Occipital lobe (tissue), 2 donors: ENCODE data around the gene MAGI2. TPM values are rescaled to one million over a fixed set of nuclear protein-coding genes. Genes with fewer than 3 reads are reported as not detected.

Source experiments
- DNase-seq: peaks from one replicate; lab custom pipeline; 2025; lab: John Stamatoyannopoulos, UW
- total RNA-seq: library from RNA; depleted of rRNA; stranded (reverse); fragments of >200 nt; gene quantifications from one replicate; pipeline ENCODE4 v1.2.3, GENCODE V29; 2014

Gene MAGI2
- total RNA-seq, 1 donor from 2014 or later, result 244 TPM

DNA sequence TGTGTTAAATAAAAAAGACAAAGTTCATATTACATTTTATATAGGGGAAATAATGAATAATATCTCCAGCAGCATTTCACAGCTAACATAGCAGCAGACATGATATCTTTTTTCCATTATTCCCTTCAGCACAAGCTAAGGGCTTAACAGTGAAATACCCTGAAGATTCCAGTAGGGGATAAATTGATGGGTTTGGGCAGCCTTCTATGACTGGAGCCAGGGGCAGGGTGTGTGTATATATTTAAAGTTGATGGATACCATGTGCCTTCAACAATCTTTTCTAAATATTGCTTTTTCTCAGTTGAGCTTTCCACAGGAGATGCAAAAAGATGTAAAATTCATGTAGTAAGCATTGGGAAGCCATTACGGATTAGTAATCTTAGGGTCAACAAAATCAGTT is 151.2 kb downstream of the MAGI2 start:
- DNase-seq, result no peak

DNA sequence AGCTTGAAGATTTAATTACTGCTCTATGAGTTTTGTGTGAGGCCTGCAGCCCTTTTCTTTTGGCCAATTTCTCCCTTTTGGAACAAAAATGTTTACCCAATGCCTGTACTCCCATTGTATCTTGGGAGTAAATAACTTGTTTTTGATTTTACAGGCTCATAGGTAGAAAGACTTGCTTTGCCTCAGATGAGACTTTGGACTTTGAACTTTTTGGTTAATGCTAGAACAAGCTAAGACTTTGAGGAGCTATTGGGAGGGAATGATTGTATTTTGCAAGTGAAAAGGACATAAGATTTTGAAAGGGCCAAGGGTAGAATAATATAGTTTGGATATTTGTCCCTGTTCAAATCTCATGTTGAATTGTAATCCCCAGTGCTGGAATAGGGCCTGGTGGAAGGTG is 152.0 kb downstream of the MAGI2 start:
- DNase-seq, result no peak

DNA sequence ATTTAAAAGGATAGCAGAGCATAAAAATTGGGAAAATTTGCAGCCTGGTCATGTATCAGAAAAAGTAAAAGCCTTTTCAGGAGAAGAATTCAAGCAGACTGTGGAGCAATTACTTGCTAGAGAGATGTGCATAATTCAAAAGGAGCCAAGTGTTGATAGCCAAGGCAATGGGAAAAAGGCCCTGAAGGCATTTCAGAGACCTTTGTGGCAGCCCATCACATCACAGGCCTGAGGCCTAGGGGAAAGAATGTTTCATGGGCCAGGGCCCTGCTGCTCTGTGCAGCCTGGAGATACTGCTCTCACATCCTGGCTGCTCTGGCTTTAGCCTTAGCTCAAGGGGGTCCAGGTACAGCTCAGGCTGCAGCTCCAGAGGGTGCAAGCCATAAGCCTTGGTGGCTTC is 152.9 kb downstream of the MAGI2 start:
- DNase-seq, result no peak

DNA sequence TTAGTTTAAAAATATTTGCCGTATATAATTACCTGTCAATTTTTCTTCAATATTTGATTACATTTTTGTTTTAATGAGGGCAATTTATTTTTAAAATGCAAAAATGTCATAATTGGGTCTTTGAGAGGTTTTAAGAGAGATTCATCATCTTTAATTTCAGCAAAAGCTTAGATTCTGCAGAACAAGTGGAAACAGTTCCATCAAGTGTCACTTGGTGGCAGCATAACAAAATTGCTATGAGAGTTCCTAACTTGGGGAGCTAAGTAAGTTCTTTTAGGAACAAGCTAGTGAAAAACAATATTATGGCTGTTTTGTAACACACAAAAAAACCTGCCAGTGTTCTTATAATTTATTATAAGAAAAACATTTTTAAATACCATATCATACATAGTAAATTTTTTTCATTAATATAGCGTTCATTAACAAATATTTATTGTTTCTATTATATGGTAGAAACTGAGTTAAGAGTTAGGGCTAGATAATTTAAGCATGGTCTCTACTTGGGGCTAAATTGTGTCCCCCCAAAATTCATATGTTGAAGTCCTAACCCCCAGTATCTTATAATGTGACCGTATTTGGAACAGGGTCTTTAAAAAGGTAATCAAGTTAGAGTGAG is 155.2 kb downstream of the MAGI2 start:
- no peak for DNase-seq

DNA sequence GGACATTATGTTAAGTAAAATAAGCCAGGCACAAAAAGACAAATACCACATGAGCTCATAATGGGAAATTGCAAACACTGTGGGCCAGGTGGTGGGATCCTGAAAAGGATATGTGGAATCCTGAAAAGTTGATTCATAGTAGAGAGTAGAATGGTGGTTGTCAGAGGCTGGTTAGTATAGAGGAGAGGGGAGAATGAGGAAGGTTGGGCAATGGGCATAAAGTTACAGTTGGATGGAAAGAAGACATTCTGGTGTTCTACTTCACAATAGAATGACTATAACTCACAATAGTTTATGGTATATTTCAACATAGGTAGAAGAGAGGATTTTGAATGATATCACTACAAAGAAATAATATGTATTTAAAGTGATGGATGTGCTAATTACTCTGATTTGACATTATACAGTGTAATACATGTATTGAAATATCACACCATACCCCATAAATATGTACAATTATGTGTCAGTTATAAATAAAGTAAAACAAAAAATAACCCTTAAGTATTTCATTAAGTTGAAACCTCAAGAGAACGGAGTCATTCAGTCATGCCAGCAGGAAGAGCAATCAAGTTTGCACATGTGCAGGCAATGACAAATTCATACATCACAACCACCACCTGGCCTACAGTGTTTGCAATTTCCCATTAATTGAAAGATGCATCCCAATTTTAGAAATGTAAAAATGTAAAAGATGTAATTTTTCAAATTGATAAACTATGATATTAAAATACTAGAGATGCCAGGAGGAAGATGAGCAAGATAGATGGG is 156.7 kb downstream of the MAGI2 start:
- DNase-seq, result no peak

DNA sequence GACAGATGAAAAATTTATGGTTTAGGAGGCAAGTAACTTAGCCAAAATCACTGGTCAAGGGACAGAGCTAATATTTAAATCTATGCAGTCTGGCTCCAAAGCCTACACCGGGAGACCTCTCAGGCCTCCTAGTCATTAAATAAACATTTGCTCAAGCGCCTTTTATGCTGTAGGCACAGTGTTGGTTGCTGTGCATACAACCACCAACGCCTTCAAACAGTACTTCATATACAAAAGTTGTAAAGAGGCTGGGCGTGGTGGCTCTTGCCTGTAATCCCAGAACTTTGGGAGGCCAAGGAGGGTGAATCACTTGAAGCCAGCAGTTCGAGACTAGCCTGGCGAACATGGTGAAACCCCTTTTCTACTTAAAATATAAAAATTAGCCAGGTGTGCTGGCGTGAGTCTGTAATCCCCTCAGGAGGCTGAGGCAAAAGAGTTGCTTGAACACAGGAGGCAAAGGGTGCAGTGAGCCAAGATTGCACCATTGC is 159.8 kb downstream of the MAGI2 start:
- no peak for DNase-seq

DNA sequence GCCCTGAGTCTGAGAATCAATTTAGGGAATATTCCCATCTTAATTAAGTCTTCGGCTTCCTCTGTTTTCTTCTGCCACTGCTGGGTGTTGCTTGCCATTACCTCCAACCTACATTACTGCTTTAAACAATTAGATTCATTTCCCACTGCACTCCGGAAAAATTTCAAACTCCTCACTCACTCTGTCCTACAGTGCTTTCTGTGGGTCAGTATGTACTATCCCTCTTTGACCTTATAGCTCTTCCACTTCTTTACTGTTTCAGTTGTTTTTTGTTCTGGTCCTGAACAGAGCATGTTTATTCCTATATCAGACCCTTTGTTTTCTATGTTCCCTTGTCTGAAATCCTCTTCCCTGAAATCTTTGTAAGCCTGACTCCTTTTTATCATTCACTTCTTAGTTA is 160.6 kb downstream of the MAGI2 start:
- DNase-seq, result no peak

DNA sequence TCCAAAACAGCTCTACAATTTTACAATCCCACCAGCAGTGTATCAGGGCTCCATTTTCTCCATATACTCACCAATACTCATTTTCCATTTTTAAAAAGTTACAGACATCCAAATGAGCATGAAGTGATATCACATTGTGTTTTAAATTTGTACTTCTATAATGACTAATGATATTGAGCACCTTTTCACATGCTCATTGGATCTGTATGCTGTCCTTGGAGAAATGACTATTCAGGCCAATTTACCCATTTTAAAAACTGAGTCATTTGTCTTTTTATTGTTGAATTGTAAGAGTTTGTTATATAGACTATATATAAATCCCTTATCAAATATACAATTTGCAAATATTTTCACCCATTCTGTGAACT is 162.0 kb downstream of the MAGI2 start:
- no peak for DNase-seq

DNA sequence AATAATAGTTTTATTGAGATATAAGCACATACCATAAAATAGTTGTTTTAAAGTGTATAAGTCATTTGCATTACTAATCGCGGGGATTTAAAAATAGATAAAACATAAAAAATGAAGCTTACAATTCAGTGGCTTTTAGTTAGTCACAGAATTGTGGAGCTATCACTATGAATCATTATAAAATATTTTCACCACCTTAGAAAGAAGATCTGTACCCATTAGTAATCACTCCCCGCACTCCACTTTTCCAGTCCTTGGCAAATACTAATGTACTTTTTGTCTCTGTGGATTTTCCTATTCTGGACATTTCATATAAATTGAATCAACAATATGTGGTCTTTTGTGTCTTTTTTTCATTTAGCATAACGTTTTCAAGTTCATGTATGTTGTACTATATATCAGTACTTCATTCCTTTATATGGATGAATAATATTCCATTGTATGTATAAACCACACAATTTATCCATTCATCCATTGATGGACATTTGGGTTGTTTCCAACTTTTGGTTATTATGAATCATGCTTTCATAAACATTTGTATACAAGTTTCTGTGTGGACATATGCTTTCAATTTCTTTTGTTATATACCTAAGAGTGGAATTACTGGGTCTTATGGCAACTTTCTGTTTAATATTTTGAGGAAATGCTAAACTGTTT is 162.5 kb downstream of the MAGI2 start:
- DNase-seq, result no peak

DNA sequence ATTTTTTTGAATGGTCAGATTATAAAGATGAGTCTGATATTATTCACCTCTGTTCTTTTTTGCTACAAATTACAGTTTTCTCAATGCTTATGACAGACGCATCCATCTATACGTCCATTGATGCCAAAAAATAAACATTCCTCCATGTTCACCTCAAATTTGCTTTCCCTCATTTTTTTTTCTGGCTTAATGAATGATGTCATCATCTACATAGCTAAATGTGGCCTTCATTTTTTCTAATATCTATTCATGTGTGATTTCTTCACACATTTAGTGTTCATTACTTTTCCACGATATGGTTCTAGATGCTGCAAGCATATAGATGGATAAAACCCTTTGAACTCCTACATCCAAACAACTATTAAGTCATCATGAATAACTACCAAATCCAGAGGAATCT is 163.1 kb downstream of the MAGI2 start:
- no peak for DNase-seq

DNA sequence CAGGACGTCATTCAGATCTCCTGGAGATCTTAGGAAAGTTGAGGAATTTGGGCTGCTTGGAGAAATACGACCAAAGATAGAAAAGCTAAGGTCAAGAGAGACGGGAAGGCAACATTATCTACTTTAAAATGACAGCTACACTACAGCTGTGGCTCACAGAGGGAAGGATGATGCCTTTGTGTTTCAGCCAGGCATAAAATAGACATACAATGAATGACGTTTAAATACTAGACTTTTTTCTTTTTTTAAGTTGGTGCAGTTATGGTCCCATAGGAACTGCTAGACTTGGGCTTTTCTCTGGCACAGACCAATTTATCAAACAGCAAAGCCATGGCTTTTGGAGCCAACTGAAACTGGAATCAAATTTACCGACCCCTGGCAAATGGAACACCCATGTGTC is 164.8 kb downstream of the MAGI2 start:
- no peak for DNase-seq

DNA sequence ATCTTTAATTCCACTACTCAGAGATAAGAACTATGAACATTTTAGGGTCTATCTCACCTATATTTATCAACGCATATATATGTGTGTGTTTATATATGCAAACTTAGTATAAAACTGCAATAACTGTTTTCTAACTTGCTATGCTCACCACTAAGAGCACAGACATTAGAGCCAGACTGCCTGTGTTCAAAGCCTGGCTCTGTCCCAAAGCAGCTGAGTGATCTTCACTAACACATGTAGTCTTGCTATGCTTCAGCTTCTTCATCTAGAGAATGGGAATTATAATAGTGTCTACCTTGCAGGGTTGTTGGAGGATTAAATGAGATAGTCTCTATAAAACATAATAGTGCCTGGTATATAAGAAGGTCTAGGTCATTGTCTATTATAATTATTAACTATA is 165.5 kb downstream of the MAGI2 start:
- DNase-seq, result no peak

DNA sequence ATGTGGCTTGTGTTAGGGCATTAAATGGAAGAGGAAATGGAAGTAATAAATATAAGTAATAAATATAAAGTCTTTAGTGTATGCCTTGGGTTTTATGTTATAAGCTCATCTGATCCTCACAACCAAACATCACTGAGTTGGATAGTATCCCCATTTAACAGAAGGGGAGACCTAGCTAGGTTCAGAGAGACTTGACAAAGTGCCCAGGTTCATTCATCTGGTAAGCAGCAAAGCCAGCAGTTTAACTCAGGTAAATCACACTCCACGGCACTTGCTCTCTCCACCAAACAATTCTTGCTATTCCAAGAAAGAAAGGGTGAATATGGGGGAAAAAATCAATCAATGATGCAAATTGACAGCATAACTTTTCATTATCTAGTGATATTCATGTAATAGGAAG is 167.3 kb downstream of the MAGI2 start:
- no peak for DNase-seq

DNA sequence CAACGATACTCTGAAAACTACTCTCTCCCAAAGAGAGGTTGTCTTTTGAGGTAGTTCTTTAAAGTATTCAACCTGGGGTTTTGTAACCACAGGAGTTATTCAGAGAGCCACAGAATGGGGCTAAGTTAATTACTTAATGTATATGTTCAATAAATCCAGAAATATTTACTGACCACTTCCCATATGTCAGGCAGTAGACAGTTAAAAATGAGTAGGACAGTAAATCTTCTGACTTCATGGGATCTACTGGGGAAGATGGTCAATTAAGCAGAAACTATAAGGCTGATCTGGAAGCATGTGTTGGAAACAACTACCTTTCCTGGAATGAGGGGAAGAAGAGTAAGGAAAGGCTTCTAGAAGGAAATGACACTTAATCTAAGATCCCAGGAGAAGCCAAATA is 167.7 kb downstream of the MAGI2 start:
- no peak for DNase-seq

DNA sequence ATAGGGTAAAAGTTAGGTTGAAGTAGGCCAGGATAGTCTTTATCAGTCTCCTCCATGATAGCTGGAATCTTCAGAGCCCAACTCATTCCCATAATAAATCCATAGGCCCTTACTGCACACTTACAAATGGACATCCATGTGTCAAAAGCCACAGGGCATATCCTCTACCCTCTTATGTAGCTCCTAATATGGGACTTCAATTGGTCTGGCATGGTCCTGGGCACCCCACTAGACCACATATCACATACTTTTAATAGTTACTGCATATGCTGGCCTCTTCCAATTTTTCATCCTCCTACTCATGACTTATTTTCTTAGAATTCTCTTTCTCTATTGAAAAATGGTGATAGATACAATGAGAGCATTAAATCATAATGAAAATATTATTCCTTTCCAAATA is 169.3 kb downstream of the MAGI2 start:
- no peak for DNase-seq

DNA sequence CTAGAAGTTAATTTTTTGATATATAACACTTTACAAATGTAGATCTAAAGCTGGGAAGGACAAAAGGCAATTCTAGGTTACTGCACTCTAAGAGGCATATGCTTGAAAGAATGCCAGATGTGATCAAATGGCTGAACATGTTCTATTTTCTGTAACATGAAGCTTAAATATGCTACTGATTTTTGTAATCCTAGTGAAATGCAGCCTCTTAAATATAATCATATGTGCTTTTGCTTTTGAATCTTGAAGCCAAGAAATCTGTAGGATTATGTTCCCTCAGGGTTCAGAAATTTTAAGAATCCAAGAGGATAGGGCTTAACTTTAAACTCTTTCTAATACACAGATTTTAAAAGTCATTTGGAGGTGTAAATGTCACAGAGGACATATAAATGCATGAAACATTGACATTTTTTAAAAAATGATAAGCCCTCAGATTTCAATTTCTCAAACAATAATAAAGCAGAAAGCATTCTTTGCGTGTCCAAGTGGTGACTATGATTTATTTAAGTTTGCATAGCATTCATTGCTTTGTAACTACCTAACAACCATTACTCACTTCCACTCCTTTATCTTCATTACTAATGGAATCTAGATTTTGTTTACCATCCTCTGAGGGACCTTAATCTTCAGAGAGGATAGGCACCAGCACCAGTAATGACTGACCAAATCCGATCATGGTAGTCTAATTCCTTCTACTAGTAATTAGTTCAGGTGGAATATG is 170.4 kb downstream of the MAGI2 start:
- DNase-seq, result no peak

DNA sequence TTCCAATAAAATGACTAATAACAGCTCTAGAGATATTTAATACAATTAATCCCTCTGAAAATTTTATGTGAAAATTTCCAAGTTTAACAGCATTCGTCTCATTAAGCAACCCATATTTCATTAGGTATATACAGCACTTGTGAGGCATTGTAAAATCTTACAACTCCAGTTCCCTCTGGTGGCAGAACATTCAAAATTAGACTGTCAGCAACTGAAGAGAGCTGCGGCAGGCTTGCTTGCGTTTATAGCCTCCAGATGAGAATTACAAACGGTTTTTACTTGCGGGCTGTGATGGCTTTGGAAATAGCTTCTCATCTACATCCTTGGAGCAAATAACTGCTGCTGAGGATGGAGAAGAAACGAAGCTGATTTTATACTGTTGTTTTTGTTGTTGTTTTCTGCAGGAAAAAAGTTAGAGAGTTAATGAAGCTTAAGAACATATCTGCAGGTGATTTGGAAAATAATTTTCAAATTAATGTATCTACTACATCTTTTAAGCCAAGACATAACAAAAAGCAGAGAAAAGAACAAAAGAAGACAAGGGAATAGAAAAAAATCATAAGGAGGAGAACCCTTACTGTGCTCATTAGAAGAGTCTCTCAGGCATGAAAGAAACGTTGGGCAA is 171.3 kb downstream of the MAGI2 start:
- peak; percentile 35 for DNase-seq

DNA sequence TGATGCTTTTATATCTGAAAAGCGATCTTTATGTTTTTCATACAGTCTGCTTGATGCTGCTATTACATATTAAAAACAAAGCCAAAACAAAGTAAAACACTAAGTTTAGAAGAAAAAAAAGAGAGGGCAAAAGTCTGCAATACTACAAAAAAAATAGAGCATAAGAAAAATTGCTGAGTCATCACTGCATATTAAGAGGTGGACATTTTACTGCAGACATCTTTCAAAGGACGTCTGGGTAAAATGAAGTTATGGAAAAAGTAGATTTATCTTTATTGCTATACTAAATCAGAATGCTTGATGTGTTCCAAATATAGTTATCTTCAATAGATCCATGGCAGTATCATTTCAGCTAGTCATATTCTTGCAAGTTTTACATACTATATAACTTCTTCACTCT is 172.0 kb downstream of the MAGI2 start:
- DNase-seq, result no peak

DNA sequence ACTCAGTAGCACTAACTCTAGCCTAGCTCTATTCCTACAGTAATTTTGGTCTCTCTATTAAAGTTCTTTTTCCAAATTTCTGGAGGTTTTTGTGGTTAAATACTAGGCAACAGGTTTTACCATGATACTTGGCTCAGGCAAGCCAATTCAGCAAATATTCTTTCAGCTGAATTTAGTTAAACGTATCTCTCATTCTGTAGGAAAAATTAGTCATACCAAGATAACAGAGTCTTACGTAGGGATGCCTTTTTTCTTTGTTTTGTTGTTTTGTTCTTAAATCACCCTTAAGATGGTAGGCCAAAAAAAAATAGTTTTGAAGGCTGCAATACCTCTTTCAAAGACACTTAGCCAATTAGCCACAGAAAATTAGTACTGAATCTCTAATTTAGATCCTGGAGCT is 180.5 kb downstream of the MAGI2 start:
- DNase-seq, result no peak

DNA sequence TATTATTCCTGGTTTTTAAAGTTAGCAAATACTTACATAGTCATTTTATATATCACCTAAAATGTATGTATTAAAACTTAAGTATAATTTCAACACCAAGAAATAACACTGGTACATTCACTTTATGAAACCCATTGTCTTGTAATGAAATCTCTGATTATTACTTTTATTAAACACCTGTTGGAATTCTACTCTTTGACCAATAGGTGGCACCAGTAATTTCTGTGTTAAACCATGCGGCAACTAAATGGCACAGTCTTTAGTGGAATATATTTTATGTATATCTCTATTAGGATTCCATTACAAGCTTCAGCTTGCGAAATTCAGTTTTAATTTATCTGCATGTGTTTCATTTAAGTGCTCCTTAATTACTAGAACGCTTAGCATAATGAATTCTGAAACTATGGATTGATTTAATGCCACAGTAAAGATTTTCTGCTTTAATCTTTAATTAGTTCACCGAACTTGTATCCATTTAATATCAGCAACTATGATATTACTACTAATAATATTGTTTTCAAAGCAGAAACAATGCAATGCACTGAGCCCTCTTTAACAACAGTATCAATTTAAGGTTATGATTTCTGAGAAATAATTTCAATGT is 181.3 kb downstream of the MAGI2 start:
- DNase-seq, result no peak

DNA sequence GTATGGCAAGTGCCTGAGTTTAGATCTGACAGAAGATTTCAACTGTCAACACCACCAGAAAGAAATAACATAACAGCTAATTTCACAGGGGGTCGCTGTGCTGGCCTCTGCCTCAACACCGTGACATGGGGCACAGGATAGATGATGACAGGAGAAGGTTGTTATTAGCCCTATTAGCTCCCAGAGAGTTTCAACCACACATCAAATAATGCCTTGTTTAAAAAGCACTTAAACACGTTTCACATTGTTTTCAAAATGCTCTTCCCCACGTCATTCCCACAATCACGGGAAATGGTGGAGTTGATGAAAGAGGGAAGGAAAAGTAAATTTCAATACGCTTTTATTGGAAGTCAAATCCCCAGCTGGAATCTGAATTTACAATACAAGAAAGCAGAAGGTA is 184.7 kb downstream of the MAGI2 start:
- no peak for DNase-seq
